CD4-positive, alpha-beta T cell treated with Interleukin-6 for 4 hours (primary cell): ENCODE data around the gene BRINP1.

Experiments used
- DNase-seq: peaks from one replicate; pipeline ENCODE4 v3.0.0-alpha.2; 2020; ENCODE audit warnings: mixed read lengths

Gene BRINP1, protein sequence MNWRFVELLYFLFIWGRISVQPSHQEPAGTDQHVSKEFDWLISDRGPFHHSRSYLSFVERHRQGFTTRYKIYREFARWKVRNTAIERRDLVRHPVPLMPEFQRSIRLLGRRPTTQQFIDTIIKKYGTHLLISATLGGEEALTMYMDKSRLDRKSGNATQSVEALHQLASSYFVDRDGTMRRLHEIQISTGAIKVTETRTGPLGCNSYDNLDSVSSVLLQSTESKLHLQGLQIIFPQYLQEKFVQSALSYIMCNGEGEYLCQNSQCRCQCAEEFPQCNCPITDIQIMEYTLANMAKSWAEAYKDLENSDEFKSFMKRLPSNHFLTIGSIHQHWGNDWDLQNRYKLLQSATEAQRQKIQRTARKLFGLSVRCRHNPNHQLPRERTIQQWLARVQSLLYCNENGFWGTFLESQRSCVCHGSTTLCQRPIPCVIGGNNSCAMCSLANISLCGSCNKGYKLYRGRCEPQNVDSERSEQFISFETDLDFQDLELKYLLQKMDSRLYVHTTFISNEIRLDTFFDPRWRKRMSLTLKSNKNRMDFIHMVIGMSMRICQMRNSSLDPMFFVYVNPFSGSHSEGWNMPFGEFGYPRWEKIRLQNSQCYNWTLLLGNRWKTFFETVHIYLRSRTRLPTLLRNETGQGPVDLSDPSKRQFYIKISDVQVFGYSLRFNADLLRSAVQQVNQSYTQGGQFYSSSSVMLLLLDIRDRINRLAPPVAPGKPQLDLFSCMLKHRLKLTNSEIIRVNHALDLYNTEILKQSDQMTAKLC

DNA sequence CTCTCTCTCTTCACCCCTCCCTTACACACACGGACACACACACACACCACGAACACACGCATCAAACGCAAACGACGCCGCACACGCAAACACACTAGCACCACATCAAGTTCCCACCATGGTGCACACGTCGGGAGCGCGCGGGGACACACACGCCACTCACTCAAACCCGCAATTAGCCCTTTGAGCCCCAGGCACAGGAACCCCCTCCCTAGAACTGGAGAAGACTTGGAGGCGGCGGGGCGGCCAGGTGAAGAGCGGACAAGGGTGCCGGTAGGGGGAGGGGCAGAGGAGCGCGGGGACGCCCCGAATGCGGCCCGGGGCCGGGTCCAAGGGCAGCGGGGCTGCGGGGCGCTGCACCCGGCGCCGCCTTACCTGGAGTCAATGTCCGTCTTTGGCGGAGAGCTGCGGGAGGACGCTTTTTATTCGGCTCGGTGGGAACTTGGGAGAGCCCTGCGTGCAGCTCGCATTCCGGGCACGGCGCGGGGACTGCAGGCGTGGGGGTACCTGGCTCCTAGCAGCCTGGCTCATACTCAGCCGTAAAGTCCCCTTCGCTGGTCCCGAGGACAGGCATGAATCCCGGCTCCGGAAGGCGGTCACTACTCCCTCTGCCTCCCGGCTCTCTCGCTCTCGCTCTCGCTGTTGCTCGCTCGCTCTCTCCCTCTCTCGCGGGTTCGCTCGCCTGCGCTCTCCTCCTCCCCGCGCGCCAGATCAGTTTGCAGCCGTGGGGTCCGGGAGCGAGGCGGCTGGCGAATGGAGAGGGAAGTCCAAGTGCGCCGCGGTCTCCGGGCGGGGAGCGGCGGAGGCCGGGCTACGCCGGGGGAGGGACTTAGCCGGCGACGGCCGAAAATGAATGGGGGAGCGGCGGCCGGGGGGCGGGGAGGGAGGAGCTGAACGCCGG, at the start of gene BRINP1:
BRINP1 (minus strand) TSS at position 755 of the 901 bp plus-strand sequence. CDS start 56,080 bp downstream, outside the sequence.
- no peak for DNase-seq

DNA sequence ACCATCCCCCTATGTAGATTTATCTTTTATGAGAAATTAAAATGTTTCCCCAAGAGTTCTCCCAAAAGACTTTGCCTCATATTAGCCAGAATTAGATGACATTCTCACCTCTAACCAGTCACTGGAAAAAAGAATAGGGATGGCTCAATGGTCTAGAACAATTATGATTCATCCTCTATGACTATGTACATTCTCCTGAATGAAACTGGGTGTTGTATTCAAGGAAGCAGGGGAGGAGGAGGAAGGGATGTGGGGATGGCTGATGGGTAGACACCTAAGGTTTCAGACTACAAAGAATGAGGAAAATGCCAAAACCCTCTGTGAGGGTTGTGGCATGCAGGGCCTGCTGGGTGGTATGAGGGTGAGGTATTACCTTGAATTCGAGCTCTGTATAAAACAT, 49.5 kb upstream of the BRINP1 start:
- no peak for DNase-seq

DNA sequence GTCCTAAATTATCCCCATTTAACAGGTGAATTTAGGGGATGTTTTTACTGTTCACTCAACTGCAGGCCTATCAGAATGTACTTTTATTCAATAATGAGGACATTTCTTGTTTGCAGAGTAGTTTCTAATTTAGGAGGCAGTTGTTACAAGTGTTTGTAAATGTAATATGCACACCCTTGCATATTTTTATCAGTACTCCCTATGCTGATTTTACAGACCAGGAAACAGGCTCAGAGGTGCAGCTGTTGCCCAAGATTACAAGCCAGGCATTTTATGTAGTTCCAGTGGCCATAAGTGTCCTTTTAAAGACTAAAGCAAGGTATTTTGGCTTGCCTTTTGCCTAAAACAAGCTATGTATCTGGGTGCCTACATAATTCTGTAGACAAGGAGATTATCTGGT, 47.6 kb upstream of the BRINP1 start:
- DNase-seq: no peak

DNA sequence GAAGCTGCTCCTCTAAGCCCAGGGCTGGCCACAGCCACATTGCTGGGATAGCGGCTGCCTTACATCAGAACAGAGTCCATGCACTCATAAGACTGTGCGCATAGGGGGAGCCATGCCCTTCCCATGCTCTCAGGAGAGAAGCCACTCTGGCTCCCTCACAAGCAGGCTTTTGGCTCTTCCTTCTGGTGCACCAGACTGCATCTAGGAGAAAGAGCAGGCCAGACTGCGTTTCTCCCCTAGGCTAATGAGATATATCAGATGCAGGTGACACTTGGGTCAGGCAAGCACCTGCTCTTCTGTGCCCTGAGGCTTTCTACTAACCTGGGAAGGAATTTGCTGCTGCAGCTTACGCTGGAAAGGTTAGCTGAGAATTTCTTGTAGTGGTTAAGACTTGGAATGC, 43.2 kb upstream of the BRINP1 start:
- no peak for DNase-seq

DNA sequence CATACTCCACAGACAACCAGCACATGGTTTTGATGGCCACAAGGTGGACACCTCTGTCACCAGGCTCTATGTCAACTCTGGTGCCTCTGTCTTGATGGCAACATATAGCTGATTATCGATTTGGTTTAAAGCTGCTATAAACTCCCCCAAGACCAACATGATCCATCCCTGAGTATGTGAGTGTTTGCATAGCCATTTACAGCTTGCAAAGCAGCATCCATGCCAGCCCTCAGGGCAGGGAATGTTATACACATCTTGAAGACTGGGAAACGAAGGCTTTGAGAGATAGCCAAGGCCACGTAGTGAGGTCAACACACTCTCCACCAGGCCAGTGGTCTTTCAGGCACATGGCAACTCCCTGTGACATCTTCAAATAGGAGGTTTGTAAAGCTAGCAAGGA, 40.3 kb upstream of the BRINP1 start:
- DNase-seq: no peak

DNA sequence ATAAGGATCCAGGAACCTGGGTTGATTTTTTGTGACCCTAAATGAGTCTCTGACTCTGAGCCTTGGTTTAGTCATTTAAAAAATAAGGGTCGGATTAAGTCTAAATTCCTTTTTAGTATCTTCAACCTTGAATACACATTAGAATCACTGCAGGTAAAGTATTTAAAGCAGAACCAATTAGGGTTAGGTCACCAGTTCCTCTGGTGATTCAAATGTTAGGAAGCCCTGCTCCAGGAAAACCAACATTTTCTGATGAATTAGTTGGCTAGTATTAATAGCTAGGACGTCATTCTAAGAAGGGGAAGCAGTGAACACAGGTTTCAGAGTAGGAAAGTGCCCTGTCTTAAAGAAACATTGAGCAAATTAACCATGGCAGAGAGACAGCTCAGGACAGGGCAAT, 31.4 kb upstream of the BRINP1 start:
- no peak for DNase-seq

DNA sequence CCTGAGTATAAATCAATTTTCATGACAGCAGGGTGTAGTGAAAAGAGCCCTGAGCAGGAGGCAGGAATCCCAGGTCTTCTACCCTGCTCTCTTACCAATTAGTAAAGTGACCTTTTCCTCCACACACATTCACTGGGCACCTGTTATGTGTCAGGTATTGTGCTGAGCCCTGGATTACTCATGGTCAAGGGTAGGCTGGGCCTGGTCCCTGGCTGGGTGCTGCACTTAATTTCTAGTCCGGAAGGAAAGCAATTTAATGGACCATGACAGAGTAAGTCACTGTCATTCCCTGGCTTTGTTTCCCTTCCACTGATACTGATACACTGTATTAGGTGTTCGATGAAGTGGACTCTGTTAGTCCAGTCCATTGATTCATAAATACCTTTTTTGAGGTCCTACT, 29.1 kb upstream of the BRINP1 start:
- no peak for DNase-seq

DNA sequence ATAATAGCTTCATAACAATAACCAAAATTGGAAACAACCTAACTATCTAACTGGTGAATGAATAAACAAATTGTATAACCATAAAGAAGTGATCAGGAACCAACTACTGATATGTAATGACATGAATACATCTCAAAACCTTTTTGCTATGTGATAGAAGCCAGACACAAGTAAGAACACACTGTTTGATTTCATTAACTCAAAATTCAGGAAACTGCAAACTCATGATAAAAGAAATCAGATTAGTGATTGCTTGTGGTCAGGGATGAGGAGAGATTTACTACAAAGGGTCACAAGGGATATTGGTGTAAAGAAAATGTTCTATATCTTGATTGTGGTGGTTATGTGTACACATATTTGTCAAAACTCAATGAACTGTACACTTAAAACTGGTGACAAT, 22.6 kb upstream of the BRINP1 start:
- DNase-seq: no peak

DNA sequence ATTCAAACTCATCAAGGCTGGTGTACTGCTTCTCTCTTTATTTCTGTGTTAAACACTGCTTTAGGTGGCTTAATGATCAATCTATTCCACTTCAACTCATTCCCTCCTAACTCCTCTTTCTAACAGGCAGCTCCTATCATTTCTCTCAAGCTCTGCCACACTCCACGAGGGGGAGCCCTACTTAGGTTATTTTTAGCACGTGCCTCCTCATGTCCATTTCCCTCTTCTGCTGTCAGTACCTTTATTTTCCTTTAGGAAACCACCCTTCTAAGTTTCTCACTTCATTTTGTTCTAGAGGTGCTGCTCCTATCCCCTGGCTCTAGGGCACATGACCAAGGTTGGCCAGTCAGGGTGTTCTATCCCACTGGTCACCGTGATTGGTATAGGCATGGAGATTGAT, 6.7 kb upstream of the BRINP1 start:
- no peak for DNase-seq

DNA sequence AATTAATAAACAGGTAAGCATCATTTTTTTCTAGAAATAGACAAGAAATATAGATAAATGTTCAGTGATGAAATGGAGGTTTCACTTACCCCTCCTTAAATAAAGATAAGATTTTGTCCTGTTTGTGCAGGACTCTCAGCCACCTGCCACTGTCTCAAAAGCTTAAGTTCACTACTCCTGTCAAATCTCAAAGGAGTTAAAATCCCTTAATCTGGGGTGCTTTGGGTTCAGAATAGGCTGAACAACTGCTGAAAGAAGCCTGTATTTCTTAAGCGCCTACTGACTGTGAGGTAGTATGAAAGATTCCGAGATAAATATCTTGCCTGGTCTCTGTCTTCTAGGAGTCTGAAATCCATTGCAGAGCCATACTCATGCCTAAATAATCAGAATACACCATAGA, 3.7 kb upstream of the BRINP1 start:
- no peak for DNase-seq

DNA sequence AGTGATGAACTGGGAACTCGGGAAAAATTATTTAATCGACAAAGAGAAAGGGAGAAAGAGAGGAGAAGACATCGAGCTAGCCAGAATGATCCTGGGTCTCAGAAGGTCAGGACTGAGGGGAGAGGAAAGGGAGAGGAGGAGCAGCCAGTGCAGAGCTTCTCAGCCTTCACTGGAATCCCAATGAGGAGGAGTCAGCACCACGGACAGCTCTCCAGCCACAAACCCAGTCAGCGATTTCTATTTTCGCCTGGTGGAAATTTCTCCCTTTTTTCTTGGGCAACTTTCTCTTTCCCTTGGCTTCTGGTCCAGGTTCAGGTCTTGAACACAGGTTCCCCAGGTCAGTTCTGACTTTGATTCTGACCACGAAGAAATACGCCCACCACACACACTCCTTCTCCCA, 1.6 kb upstream of the BRINP1 start:
- no peak for DNase-seq

DNA sequence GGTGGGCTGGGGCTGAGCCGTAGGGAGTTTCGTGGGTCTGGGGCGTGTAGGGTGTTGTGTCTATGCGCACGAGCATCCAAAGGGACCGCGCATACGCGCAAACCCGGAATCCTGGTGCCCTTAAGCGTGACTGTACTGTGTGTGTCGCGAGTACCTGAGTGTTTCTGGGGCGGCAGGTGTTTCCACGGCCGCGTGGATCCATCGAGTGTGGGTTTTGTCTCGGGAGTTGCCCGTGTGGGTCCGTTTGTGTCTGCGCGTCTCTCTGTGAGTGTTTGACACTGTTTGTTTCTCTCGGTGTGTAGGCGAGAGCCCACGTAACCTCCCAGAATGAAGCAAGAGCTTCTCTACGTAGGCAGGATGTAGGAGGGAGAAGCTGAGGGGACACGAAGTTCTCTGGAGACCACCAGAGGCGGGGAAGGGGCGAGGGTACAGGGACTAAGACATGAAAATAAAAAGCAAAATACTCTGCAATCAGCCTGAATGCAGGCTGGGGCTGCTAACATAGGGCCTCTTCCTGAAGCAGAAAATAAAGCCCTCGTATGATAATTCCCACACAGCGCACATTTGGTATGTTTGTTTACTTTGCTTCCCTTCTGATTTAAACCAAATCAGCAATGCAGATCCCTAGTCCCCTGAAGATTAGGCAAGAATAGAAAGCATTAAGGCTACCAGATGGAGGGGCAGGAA, 588 bp upstream of the BRINP1 start:
- no peak for DNase-seq

DNA sequence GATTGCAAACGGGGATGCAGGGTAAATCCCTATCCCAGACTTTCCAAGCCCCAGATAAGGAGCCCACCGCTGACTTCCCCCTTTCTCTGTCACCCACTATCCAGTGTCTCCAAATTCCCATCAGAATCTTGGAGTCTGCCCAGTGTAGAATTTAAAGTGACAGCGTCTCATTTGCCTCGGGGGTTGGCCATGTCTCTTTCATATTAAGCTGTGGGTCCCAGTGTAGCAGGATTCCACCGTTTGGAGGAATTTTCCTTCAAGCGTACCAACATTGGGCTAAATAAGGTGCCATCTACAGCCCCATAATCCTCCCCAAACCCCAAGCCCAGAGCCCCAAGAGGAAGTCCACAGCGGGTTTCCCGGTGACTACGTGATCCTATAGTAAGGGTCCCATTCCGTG, 1.1 kb downstream of the BRINP1 start:
- no peak for DNase-seq

DNA sequence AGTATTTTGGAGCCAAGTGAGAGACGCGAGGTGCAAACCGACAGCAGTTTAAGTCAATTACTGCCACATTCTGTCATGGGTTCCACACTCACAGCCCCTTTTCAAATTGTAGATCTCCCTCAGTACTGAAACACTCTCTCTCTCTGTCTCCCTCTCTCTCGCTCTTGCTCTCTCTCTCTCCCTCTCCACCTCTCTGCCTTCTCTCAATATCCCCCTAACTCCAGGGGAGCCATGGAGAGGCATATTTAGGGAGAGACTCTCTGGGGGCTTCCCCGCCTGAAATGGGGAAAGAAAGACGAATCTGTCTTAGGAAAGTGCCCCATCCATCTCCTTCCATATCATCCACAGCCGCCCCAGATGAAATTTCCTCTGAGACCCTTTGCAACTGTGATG, 1.6 kb downstream of the BRINP1 start:
- DNase-seq: no peak

DNA sequence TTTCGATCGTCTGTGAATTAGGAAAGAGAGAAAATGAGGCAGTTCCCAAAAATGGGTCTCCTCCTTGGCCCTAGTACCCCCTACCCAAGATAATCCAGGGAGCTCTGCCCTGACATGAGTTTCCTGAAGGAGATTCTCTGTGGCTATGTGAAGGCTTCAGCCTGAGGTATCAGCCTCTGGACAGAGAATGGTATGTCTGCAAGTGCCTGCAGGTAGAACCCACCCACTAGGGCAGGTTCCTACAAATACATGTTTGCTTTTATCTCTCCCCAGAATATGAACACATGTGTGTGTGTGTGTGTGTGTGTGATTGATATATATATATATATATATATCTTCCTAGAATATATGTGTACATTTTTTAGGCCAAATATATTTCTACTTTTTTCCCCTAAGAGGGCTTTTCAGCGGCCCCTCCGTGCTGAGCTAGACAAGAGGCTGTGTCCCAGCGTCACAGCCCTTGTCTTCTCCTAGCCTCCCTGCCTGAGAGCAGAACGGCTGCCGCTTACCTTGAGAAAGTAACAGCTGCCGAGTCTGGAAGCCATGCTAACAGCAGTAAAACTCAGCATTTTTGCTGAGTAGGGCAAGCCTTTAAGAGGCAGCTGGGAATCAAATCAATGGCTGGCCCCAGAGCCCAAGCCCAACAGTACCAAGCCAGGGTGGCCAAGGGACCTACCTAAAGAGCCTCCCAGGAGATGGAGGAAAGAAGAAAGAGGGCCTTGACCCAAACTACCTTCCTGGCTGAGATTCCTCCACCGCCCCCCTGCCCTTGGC, 2.1 kb downstream of the BRINP1 start:
- DNase-seq: no peak

DNA sequence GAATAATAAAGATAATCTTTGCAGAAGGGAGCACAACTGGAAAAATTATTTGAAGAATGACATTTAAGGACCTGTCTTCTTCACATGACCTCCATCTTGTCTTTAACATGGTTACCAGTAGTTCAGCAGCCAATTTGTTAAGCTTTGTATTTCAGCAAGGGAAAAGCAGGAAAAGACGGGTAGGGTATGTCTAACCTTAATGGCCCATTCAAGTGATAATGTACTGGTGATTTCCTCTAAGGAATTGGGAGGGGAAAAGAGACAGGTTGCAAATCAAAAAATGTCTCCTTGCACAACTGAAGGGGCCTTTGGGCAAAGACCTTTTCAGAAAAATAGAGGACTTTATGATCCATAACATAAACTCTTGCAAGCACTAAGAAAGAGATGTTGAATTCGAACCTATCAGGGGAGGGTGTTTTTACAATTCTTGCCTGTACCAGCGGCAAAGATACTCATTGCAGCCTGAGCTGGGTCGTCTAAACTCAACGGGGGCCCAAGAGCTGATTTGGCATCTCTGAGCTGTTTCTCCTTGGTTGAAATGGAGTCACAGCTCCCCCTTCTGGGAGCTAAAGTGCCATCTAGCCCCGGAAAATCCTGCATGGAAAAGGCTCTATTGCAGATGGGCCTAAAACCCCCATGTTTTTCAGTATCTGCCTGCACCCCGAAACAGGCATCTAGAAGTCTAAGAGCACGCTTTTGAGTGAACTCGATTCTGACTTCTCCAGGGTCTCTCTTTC, 3.8 kb downstream of the BRINP1 start:
- DNase-seq: no peak

DNA sequence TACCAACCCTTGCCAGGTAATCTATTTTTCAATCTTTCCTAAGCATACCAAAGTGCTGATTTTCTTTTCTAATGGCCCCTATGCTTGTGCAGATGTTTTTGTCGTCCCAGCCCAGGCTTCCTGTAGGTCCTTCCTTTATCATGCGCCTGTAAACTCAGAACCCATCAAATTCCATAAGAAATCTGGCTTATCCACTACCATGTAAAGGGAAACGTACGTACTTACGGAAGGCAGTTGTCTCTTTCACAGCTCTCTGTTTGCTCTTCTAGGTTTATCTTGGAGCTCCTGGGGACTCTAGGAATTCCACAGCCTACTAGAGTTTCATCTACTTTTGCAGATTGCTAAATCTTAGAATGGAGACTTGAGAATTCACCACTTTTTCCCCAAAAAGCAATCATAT, 9.0 kb downstream of the BRINP1 start:
- DNase-seq: no peak

DNA sequence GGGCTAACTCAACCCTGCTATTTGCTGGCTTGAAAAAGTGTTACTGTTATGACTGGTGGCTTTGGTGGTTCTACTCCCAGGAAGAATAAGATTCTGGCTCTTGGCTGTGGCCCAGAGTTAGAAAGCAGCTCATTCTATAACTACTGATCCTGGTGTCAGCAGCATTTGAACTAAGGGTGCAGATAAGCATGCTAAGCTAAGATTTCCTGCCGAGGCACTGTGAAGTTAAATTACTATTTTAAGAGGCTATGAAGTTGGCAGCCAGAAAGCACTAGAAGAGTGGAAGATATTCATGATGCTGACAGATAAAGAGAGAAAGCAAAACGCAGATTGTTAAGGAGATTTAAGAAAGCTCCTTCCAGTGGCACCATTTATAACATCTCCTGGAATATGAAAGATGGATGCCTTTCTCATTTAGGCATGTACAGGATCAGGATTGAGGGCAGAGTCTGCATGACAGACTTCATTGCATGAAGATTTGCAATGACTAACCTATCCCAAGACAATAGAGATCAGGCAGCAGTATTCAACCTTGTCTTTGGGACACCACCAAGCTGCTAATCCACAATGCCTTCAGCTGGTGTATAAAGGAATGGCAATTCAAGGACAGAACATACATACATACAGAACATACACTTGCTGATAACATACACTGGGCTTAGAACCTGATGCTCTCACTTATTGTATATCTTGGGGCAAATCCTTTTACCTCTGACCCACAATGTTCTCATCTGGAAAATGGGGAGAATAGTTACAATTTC, 11.7 kb downstream of the BRINP1 start:
- DNase-seq: no peak

DNA sequence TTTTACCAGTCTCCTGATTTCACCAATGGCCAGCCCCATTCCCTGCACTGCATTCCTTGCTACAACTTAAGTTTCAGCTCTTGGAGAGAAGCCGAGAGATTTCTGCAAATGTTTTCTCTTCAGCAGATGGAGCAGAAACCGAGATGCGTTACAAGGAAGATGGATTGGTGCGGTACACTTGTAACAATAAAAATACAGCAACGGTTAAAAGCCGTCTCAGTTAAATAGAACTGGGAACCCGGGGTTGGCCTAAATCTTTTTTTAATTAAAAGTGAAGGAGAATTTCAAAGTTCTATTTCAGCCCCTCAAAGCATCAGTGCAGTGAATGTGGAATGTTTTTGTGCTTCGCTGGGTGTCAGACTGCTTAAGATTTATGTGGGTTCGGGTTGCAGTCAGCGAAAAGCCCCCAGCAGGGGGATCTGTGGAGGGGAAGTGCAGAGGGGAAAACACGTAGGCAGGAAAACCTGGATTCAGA, 19.8 kb downstream of the BRINP1 start:
- no peak for DNase-seq
